SU-DHL-6 (cell line): ENCODE data around the gene MUC6.

Experiments
- H2AFZ ChIP-seq: fragments of 200-600 bp; sonication (generic); 2 replicates; pipeline ENCODE4 v1.6.1; 2014; ENCODE audit warnings: low read depth, mild to moderate bottlenecking, moderate library complexity, mixed read lengths, antibody characterized with exemption, low read length; ENCODE audit not compliant: severe bottlenecking
- H3F3A ChIP-seq: fragments of 200-600 bp; shearing (Covaris generic); 2 replicates; pipeline ENCODE4 v1.6.0; 2016; ENCODE audit warnings: antibody characterized with exemption, mild to moderate bottlenecking; ENCODE audit not compliant: insufficient read depth
- H3K27ac ChIP-seq: fragments of 200-600 bp; sonication (generic); 2 replicates; pipeline ENCODE4 v1.5.1; 2016; ENCODE audit warnings: low read depth, mild to moderate bottlenecking, low read length, moderate library complexity, mixed read lengths
- H3K27me3 ChIP-seq: fragments of 200-600 bp; sonication (generic), shearing (Covaris generic); 2 replicates; pipeline ENCODE4 v1.6.0; 2014; ENCODE audit warnings: mild to moderate bottlenecking, low read length
- H3K36me3 ChIP-seq: fragments of 200-600 bp; sonication (generic); 2 replicates; pipeline ENCODE4 v1.6.1; 2014; ENCODE audit warnings: mild to moderate bottlenecking, low read length, mixed read lengths
- H3K4me2 ChIP-seq: fragments of 300-600, 200-600 bp; shearing (Covaris generic), sonication (generic); 2 replicates; pipeline ENCODE4 v1.6.0; 2014; ENCODE audit warnings: low read length, low read depth, mild to moderate bottlenecking; ENCODE audit not compliant: poor library complexity, severe bottlenecking
- H3K4me3 ChIP-seq: fragments of 200-600 bp; sonication (generic); 2 replicates; pipeline ENCODE4 v1.5.1; 2014; ENCODE audit warnings: antibody characterized with exemption, low read length, mild to moderate bottlenecking, mixed read lengths; ENCODE audit not compliant: insufficient read depth, poor library complexity, severe bottlenecking
- H3K79me2 ChIP-seq: fragments of 200-600 bp; sonication (generic); 2 replicates; pipeline ENCODE4 v1.6.1; 2014; ENCODE audit warnings: mild to moderate bottlenecking, low read length, moderate library complexity; ENCODE audit not compliant: insufficient read depth
- H3K9ac ChIP-seq: fragments of 200-600 bp; sonication (generic); 2 replicates; pipeline ENCODE4 v1.7.0; 2014; ENCODE audit warnings: mild to moderate bottlenecking, low read length
- H3K9me2 ChIP-seq: fragments of 200-600 bp; sonication (generic); replicated peaks from 2 replicates; pipeline ENCODE4 v1.6.1; 2014; ENCODE audit warnings: low read length; ENCODE audit not compliant: insufficient read depth
- H3K9me3 ChIP-seq: fragments of 200-600 bp; sonication (generic); 2 replicates; pipeline ENCODE4 v1.6.1; 2014; ENCODE audit warnings: low read length, mixed read lengths; ENCODE audit not compliant: insufficient read depth
- H4K20me1 ChIP-seq: fragments of 200-600 bp; sonication (generic); 2 replicates; pipeline ENCODE4 v1.6.1; 2014; ENCODE audit warnings: low read depth, mild to moderate bottlenecking, antibody characterized with exemption, low read length, moderate library complexity, mixed read lengths
- CTCF ChIP-seq: fragments of 200-600 bp; sonication (generic); IDR thresholded peaks from one replicate; pipeline ENCODE4 v1.5.1; 2017; ENCODE audit warnings: antibody characterized with exemption, mild to moderate bottlenecking, low read length, moderate library complexity; ENCODE audit not compliant: insufficient read depth, poor library complexity, severe bottlenecking
- EZH2phosphoT487 ChIP-seq: fragments of 200-600 bp; sonication (generic), shearing (Covaris generic); conservative IDR thresholded peaks from 2 replicates; pipeline ENCODE4 v1.6.1; 2018; ENCODE audit warnings: mild to moderate bottlenecking, antibody characterized with exemption, low read length, moderate library complexity, mixed read lengths

The MUC6 gene

DNA sequence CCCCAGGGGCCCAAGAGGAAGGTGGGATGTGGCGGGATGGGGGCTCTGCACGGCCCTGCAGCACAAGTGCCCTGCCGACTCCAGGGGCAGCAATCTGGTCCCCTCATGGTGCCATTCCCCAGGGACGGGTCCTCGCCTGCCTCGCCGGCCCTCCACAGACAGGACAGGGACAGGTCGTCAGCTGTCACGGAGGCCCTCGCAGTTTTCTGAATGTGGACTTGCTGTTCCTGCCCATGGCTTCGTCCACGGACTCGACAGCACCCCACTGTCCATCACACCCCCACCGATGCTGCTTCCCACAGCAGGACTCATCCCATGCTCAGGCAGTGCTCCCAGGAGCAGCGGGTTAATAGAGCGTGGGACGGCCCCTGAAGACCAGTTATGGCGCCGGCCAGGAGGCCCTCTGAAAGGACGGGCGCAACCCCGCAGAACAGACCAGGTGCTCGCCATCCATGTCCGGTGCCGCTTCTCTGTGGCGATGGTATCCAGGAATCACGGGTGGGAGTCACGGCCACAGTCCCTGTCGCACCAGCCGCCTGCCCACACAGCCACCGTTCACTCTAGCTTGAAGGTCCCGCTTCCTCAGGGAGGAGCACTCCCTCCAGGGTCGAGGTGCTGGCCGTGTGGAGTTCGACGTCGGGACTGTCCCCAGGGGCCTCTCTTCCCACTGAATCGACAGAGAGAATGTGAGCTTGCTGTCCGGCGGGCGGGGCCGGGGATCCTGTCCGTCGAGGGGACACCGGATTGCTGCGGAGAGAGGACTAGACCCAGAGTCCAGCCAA, 19.7 kb upstream of the MUC6 start:
- H3K79me2 ChIP-seq: no peaks in the 10 kb centered on the region
- no peak overlapping the region for H3K4me2 ChIP-seq
- H3K9ac ChIP-seq: no peak overlapping the region
- no peaks in the 10 kb centered on the region for H3F3A ChIP-seq
- H3K9me2 ChIP-seq: no peaks in the 10 kb centered on the region
- H3K4me3 ChIP-seq: no peak overlapping the region
- H4K20me1 ChIP-seq: no peaks in the 10 kb centered on the region
- no peaks in the 10 kb centered on the region for H3K36me3 ChIP-seq
- H3K9me3 ChIP-seq: no peaks in the 10 kb centered on the region
- no peak overlapping the region for H2AFZ ChIP-seq
- TF ChIP-seq EZH2phosphoT487: no peak
- no peak for TF ChIP-seq CTCF
- H3K27ac ChIP-seq: no peak overlapping the region
- H3K27me3 ChIP-seq: no peaks in the 10 kb centered on the region

DNA sequence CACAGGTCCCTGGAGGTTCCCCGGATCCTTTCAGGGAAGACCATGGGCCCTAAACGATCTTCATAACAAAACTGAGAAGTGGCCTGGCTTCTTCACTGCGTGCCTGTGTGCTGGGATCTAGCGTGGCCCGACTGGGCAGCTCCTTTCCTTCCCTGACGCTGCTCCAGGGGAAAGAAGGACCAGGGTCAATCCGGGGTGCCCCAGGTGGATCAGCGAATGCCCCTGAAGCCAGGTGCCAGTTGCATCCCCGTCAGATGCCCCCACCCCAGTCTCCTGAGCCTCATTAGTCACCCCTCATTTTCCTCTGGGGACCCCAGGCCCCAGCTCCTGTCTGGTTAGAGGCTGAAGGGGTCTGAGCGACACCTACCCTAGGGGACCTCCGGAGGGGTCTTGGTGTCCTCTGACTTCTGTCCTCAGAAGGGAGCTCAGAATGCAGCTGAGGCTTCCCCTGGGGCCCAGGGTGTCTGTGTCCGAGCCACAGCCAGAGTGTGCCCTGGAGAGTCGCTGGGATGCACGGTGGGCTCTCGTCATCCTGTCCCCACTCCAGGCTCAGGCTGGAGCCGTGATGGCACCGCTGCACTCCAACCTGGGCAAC, 18.7 kb upstream of the MUC6 start:
- Histone ChIP-seq H3K9ac (no peak overlapping the region), H3K9me3 (no peaks in the 10 kb centered on the region), H3K4me3 (no peak overlapping the region), H3K36me3 (no peaks in the 10 kb centered on the region), H3K9me2 (no peaks in the 10 kb centered on the region), H3K27me3 (no peaks in the 10 kb centered on the region), H3K27ac (no peak overlapping the region), H3F3A (no peaks in the 10 kb centered on the region), H3K79me2 (no peaks in the 10 kb centered on the region), H4K20me1 (no peaks in the 10 kb centered on the region), H3K4me2 (no peak overlapping the region), H2AFZ (no peak overlapping the region)
- TF ChIP-seq CTCF: no peak
- TF ChIP-seq EZH2phosphoT487: no peak

DNA sequence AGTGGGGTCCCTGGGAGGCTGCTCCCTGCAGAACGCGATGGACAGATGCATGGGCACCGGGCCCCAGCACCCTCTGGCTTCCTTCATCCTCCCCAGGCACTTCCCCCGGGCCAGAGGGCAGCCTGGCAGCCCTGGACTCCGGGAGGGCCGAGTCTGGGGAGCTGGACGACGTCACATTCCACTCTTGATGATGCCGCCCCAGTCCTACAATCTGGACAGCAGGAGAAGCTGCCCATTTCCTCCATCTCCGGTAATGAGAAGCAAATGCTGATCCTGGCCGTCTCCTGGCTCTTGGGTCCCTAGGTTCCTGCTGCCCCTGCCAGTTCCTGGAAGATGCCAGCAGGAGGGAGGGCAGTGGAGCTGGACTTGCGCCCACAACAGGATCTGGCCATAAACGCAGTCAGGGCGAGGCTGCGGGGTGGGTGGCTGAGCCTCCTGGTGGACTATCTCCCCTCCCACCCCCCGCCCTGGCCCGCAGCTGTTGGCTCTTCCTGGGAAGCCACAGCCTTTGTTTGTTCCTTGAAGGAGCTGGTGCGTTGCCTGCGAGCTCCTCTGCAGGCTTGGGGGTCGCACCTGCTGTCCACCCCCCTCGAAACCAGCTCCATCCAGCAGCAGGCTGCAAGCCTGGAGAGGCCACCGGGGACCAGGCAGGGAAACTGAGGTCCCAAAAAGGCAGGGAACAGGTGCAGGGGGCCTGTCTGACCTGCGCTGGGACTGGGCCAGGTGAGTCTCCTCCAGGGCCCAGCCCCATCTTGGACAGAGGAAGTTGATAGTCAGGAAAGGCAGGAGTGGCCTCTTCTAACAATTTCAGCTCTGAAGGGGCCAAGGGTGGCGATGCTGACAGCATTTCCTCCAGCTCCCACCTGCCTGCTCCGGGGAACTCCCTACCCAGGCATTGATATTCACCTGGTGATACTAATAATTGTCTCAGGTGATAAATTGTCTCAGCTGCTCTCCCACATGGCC, 17.9 kb upstream of the MUC6 start:
- no peaks in the 10 kb centered on the region for H3K9me2 ChIP-seq
- TF ChIP-seq CTCF (no peak), EZH2phosphoT487 (no peak)
- H3F3A ChIP-seq: no peaks in the 10 kb centered on the region
- H3K9ac ChIP-seq: no peak overlapping the region
- no peak overlapping the region for H3K4me2 ChIP-seq
- H3K9me3 ChIP-seq: no peaks in the 10 kb centered on the region
- no peak overlapping the region for H2AFZ ChIP-seq
- no peak overlapping the region for H3K4me3 ChIP-seq
- no peaks in the 10 kb centered on the region for H3K79me2 ChIP-seq
- H4K20me1 ChIP-seq: no peaks in the 10 kb centered on the region
- H3K36me3 ChIP-seq: no peaks in the 10 kb centered on the region
- no peak overlapping the region for H3K27ac ChIP-seq
- no peaks in the 10 kb centered on the region for H3K27me3 ChIP-seq
